A673 (cell line): ENCODE results near the gene SPATS2L. TPM values are rescaled to one million over a fixed set of nuclear protein-coding genes. Genes with fewer than 3 reads are reported as not detected.

Experiments used
- BruUV-seq: library from RNA; stranded (reverse); fragments of 400-500 nt; replicated peaks from 2 replicates; lab custom pipeline; 2021; lab: Mats Ljungman, UMichigan
- CTCF ChIA-PET: fragments of 300-600 bp; sonication (Branson Sonifier 250); formaldehyde crosslinking; loops from one replicate; lab custom pipeline; 2022; ENCODE audit warnings: antibody characterized with exemption; lab: Charles Lee
- POLR2A ChIA-PET: fragments of 300-600 bp; sonication (Branson Sonifier 250); formaldehyde crosslinking; loops from one replicate; lab custom pipeline; 2022; ENCODE audit warnings: antibody characterized with exemption; ENCODE audit not compliant: low non-redundant PET; lab: Charles Lee
- DNase-seq: peaks from one replicate; pipeline ENCODE4 v3.0.0-alpha.2; 2015; ENCODE audit warnings: low spot score
- H3K27ac ChIP-seq: fragments of 200-600 bp; sonication (generic); 2 replicates; pipeline ENCODE4 v1.5.1; 2016; ENCODE audit warnings: mixed run types, low read depth, mild to moderate bottlenecking, mixed read lengths, antibody characterized with exemption, low read length; ENCODE audit not compliant: poor library complexity, severe bottlenecking
- H3K27me3 ChIP-seq: fragments of 200-600 bp; sonication (generic); replicated peaks from 2 replicates; pipeline ENCODE4 v1.6.1; 2017; ENCODE audit warnings: mixed run types, low read depth, mild to moderate bottlenecking, mixed read lengths, antibody characterized with exemption, low read length; ENCODE audit not compliant: insufficient read depth, poor library complexity
- H3K36me3 ChIP-seq: fragments of 200-600 bp; sonication (generic); 2 replicates; pipeline ENCODE4 v1.6.1; 2016; ENCODE audit warnings: mixed run types, mild to moderate bottlenecking, mixed read lengths, antibody characterized with exemption, low read length; ENCODE audit not compliant: insufficient read depth, poor library complexity, severe bottlenecking
- H3K4me1 ChIP-seq: fragments of 200-600 bp; sonication (generic); 2 replicates; pipeline ENCODE4 v1.6.1; 2017; ENCODE audit warnings: mixed run types, mild to moderate bottlenecking, mixed read lengths, antibody characterized with exemption, low read length; ENCODE audit not compliant: insufficient read depth, poor library complexity, severe bottlenecking
- H3K4me3 ChIP-seq: fragments of 200-600 bp; sonication (generic); 2 replicates; pipeline ENCODE4 v1.5.1; 2016; ENCODE audit warnings: low read depth, mixed run types, mild to moderate bottlenecking, mixed read lengths, low read length; ENCODE audit not compliant: poor library complexity, severe bottlenecking
- H3K9me3 ChIP-seq: fragments of 200-600 bp; sonication (generic); 2 replicates; pipeline ENCODE4 v1.6.1; 2016; ENCODE audit warnings: mixed run types, low read depth, mild to moderate bottlenecking, mixed read lengths, antibody characterized with exemption, low read length; ENCODE audit not compliant: poor library complexity, severe bottlenecking
- CTCF ChIP-seq: fragments of 300-800, 200-600 bp; sonication (generic); conservative IDR thresholded peaks from 2 replicates; pipeline ENCODE4 v1.5.1; 2017; ENCODE audit warnings: low read depth, mild to moderate bottlenecking, antibody characterized with exemption, low read length, moderate library complexity, mixed read lengths
- EZH2 ChIP-seq: fragments of 200-600 bp; sonication (generic); IDR thresholded peaks from 2 replicates; pipeline ENCODE4 v1.6.1; 2017; ENCODE audit warnings: borderline replicate concordance, low read depth, mild to moderate bottlenecking, mixed read lengths, antibody characterized with exemption, low read length; ENCODE audit not compliant: poor library complexity, severe bottlenecking
- intact Hi-C: fragments of 100-400 bp; cut with micrococcal nuclease; formaldehyde crosslinking; loops from one replicate; pipeline ENCODE4 v1.10.0; 2022; ENCODE audit not compliant: unreplicated experiment
- total RNA-seq: library from RNA; stranded (reverse); gene quantifications from 2 replicates; pipeline ENCODE4 v1.2.3, GENCODE V29; 2021

SPATS2L gene
- total RNA-seq, 1 experiment from 2014 or later = 10.0 TPM

DNA sequence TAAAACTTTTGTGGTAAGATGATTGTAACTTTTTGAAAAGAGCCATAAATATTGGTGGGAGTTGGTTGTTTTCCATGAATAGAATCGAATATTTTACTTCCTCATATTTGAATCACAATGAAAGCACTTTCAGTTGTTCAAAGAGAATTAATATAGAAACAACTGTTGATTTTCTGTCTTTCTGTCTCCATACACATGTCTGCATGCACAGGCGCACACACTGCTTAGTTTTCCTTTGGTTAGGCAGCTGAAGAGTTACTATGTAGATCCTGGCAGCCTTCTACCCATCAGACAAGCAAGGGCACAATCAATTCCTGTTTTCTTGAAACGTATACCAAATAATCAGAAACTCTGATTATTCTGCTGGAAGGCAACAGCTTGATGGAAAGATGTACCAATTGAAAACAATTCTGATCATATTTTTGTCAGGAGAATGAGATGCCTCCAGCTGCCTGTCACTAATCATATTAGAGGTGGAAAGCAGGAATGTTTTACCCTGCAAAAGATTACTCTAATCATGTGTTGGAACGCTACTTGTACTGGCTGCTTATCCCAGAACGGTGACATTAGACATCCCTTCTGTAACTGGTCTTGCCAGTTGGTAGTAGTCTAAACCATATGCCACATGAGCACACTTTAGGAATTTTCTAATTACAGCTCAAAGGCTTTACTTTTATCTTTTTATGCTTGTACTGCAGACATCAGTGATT is 24.0 kb downstream of the SPATS2L start:
- Histone ChIP-seq H3K27me3 (no peaks in the 10 kb centered on the region), H3K27ac (no peak overlapping the region), H3K4me1 (no peaks in the 10 kb centered on the region), H3K9me3 (no peaks in the 10 kb centered on the region), H3K4me3 (no peak overlapping the region), H3K36me3 (no peaks in the 10 kb centered on the region)
- POLR2A ChIA-PET = no interaction called here
- CTCF ChIA-PET = no interaction called here
- TF ChIP-seq CTCF (no peak), EZH2 (no peak)
- intact Hi-C loops = no loop called here
- BruUV-seq = no TSS peak
- DNase-seq = no peak

DNA sequence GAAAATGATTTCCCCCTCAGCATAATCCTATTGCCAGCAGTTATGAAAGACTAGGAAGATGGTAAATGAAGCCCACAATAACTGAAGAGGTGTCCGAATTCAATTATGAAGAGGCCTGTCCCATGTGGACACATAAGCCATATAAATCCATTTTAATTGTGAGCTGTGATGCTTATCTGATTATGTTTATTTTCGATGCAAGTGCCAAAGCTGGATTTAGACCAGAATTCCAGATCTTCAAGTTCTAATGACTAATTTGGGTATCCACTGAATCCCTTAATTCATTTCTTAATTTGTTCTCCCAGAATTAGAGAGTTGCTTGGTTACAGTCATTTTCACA is 24.5 kb downstream of the SPATS2L start:
- TF ChIP-seq EZH2 = no peak
- no peak for TF ChIP-seq CTCF
- no peak for DNase-seq
- no peak overlapping the region for H3K27ac ChIP-seq
- no peak overlapping the region for H3K4me3 ChIP-seq
- ChIA-PET CTCF (no interaction called here), POLR2A (no interaction called here)
- no peaks in the 10 kb centered on the region for H3K4me1 ChIP-seq
- H3K9me3 ChIP-seq = no peaks in the 10 kb centered on the region
- no peaks in the 10 kb centered on the region for H3K36me3 ChIP-seq
- intact Hi-C loops = no loop called here
- H3K27me3 ChIP-seq = no peaks in the 10 kb centered on the region
- no TSS peak for BruUV-seq

DNA sequence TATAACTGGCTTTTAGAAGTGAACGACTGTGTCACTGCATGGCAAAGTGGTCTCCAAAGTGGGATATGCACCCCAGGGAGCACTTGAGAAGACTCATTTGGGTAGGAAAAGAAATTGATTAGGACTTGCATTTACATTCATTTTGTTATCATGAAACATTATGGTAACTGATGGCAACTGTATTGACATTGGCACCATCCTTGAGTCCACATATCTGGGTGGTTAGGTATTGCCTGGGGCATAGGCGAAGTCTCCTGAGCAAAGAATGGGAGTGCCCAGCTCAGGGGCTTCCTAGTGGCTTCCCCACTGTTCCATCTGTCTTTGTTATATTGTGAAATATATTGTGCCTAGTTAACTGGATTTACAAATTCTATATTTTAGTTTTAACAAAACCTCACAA is 29.2 kb downstream of the SPATS2L start:
- Histone ChIP-seq H3K4me3 (no peak overlapping the region), H3K4me1 (no peaks in the 10 kb centered on the region), H3K27ac (no peak overlapping the region), H3K9me3 (no peaks in the 10 kb centered on the region), H3K27me3 (no peaks in the 10 kb centered on the region), H3K36me3 (no peaks in the 10 kb centered on the region)
- intact Hi-C loops = no loop called here
- ChIA-PET POLR2A (no interaction called here), CTCF (no interaction called here)
- DNase-seq = no peak
- TF ChIP-seq CTCF (no peak), EZH2 (no peak)
- BruUV-seq = no TSS peak
